ENCODE data around the gene NF1. TPM values are rescaled to one million over a fixed set of nuclear protein-coding genes. Genes with fewer than 3 reads are reported as not detected.

NF1 gene
- polyA plus RNA-seq, 1 of the 3 experiments (the other 2 are of a cell fraction) = 19.6 TPM

DNA sequence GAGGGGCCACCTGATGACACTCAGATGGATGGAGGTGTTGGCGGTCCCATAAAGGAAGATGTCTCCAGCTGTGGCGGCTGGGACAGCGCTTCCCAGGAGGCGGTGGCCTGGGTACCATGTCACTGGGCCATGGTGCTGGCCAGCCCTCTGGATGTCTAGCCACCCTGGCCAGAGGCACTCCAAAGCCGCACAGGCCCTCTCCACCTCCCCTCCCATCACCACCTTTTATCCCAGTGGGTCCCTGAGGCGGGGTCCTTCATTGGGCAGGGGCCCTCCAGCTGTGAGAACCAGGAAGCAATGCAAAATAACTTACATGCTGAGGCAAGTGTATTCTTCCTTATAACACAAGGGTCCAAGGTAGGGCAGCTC lies 319.8 kb downstream of the NF1 start (continued):
- TF ChIP-seq RCOR1 (IDR thresholded peaks at IDR 0.05; ENCODE audit: low read length) (no peak), MEF2A (IDR thresholded peaks at IDR 0.05; ENCODE audit: borderline replicate concordance, low read depth) (no peak), GABPA (IDR thresholded peaks at IDR 0.05; ENCODE audit: low read depth) (no peak), GATA2 (CRISPR knock-in tag; IDR thresholded peaks at IDR 0.05) (no peak)

DNA sequence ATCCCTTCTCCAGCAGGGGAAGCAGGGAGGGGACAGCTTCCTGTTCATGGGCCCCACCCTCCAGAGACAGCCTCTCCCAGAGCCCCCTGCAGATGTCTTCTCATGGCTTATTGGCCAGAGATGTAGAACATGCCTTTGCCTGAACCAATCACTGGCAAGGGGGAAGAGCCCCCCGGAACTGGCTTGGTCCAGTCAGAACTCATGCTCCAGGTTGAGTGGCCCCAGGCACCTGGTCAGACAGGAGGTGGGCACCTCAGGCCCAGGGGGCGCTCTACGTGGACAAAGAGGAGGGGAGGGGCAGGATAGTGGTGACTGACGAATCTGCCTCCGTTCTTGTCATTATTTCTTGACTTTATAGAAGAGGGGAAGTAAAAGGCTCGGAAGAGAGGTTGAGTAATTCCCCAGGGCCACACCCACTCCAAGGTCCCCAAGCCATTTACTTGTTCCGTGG lies 320.3 kb downstream of the NF1 start:
- no peak for TF ChIP-seq SMC3 (IDR thresholded peaks at IDR 0.05; ENCODE audit: low read depth, low read length)
- no peak for TF ChIP-seq RCOR1 (IDR thresholded peaks at IDR 0.05; ENCODE audit: low read length)
- TF ChIP-seq POLR2AphosphoS5 (IDR thresholded peaks at IDR 0.05; ENCODE audit: low read depth, low read length) = no peak
- TF ChIP-seq, protein P1, sequence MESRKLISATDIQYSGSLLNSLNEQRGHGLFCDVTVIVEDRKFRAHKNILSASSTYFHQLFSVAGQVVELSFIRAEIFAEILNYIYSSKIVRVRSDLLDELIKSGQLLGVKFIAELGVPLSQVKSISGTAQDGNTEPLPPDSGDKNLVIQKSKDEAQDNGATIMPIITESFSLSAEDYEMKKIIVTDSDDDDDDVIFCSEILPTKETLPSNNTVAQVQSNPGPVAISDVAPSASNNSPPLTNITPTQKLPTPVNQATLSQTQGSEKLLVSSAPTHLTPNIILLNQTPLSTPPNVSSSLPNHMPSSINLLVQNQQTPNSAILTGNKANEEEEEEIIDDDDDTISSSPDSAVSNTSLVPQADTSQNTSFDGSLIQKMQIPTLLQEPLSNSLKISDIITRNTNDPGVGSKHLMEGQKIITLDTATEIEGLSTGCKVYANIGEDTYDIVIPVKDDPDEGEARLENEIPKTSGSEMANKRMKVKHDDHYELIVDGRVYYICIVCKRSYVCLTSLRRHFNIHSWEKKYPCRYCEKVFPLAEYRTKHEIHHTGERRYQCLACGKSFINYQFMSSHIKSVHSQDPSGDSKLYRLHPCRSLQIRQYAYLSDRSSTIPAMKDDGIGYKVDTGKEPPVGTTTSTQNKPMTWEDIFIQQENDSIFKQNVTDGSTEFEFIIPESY (IDR thresholded peaks at IDR 0.05; ENCODE audit: borderline replicate concordance, low read depth) = no peak
- TF ChIP-seq NFIC (IDR thresholded peaks at IDR 0.05; ENCODE audit: borderline replicate concordance) = no peak
- TF ChIP-seq CHD2 (IDR thresholded peaks at IDR 0.05; ENCODE audit: low read length, partially characterized antibody) = no peak
- TF ChIP-seq, protein P2, sequence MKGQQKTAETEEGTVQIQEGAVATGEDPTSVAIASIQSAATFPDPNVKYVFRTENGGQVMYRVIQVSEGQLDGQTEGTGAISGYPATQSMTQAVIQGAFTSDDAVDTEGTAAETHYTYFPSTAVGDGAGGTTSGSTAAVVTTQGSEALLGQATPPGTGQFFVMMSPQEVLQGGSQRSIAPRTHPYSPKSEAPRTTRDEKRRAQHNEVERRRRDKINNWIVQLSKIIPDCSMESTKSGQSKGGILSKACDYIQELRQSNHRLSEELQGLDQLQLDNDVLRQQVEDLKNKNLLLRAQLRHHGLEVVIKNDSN (IDR thresholded peaks at IDR 0.05; ENCODE audit: borderline replicate concordance, low read depth) = no peak
- no peak for TF ChIP-seq GATA2 (CRISPR knock-in tag; IDR thresholded peaks at IDR 0.05)
- no peak for TF ChIP-seq GABPA (IDR thresholded peaks at IDR 0.05; ENCODE audit: low read depth)
- no peak for TF ChIP-seq RFX5 (IDR thresholded peaks at IDR 0.05; ENCODE audit: low read length)
- TF ChIP-seq RAD21 (IDR thresholded peaks at IDR 0.05; ENCODE audit: low read length) = no peak
- TF ChIP-seq, protein P3, sequence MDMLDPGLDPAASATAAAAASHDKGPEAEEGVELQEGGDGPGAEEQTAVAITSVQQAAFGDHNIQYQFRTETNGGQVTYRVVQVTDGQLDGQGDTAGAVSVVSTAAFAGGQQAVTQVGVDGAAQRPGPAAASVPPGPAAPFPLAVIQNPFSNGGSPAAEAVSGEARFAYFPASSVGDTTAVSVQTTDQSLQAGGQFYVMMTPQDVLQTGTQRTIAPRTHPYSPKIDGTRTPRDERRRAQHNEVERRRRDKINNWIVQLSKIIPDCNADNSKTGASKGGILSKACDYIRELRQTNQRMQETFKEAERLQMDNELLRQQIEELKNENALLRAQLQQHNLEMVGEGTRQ (IDR thresholded peaks at IDR 0.05; ENCODE audit: borderline replicate concordance, low read depth, low read length) = no peak
- TF ChIP-seq, protein P4, sequence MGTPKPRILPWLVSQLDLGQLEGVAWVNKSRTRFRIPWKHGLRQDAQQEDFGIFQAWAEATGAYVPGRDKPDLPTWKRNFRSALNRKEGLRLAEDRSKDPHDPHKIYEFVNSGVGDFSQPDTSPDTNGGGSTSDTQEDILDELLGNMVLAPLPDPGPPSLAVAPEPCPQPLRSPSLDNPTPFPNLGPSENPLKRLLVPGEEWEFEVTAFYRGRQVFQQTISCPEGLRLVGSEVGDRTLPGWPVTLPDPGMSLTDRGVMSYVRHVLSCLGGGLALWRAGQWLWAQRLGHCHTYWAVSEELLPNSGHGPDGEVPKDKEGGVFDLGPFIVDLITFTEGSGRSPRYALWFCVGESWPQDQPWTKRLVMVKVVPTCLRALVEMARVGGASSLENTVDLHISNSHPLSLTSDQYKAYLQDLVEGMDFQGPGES (IDR thresholded peaks at IDR 0.05; ENCODE audit: low read depth, low read length) = no peak
- TF ChIP-seq, protein P5, sequence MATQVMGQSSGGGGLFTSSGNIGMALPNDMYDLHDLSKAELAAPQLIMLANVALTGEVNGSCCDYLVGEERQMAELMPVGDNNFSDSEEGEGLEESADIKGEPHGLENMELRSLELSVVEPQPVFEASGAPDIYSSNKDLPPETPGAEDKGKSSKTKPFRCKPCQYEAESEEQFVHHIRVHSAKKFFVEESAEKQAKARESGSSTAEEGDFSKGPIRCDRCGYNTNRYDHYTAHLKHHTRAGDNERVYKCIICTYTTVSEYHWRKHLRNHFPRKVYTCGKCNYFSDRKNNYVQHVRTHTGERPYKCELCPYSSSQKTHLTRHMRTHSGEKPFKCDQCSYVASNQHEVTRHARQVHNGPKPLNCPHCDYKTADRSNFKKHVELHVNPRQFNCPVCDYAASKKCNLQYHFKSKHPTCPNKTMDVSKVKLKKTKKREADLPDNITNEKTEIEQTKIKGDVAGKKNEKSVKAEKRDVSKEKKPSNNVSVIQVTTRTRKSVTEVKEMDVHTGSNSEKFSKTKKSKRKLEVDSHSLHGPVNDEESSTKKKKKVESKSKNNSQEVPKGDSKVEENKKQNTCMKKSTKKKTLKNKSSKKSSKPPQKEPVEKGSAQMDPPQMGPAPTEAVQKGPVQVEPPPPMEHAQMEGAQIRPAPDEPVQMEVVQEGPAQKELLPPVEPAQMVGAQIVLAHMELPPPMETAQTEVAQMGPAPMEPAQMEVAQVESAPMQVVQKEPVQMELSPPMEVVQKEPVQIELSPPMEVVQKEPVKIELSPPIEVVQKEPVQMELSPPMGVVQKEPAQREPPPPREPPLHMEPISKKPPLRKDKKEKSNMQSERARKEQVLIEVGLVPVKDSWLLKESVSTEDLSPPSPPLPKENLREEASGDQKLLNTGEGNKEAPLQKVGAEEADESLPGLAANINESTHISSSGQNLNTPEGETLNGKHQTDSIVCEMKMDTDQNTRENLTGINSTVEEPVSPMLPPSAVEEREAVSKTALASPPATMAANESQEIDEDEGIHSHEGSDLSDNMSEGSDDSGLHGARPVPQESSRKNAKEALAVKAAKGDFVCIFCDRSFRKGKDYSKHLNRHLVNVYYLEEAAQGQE (IDR thresholded peaks at IDR 0.05; ENCODE audit: low read depth, low read length) = no peak
- no peak for TF ChIP-seq TCF12 (IDR thresholded peaks at IDR 0.05)
- no peak for TF ChIP-seq FOSL2 (IDR thresholded peaks at IDR 0.05; ENCODE audit: borderline replicate concordance, low read depth)
- H3K4me3 ChIP-seq (ENCODE audit: low read depth in 2 of 2, low read length in 1 of 2) = no peak overlapping the region
- DNase-seq = no peak
- H3K36me3 ChIP-seq (replicated peaks in 1 of 2; ENCODE audit: control insufficient read depth in 1 of 2, insufficient read depth in 2 of 2, low read length in 1 of 2) = no peaks in the 10 kb centered on the region
- no peaks in the 10 kb centered on the region for H3K9me2 ChIP-seq
- H3K4me1 ChIP-seq (ENCODE audit: control insufficient read depth in 1 of 2, insufficient read depth in 2 of 2, low read depth in 1 of 2, low read length in 1 of 2) = peaks cover 0 to 33% of the 10 kb centered on the region in 2 experiments; a peak in 1 of 4 replicates
- H3K9ac ChIP-seq = no peak overlapping the region
- H2AFZ ChIP-seq (ENCODE audit: low read depth) = no peak overlapping the region
- no peaks in the 10 kb centered on the region for H3K27me3 ChIP-seq (ENCODE audit: insufficient read depth)
- no peaks in the 10 kb centered on the region for H3K9me3 ChIP-seq
- no peaks in the 10 kb centered on the region for H3F3A ChIP-seq (replicated peaks; ENCODE audit: insufficient read depth)
- H3K79me2 ChIP-seq (ENCODE audit: insufficient read depth) = no peaks in the 10 kb centered on the region
- H3K27ac ChIP-seq (ENCODE audit: low read depth in 2 of 2, low read length in 1 of 2) = no peak overlapping the region
- ChIA-PET CTCF (interaction anchor here (1.2 to 6.2 kb wide), 4 partner anchors 10 to 103 kb away, joined by 4 to 29 read pairs (median 8); partner anchors contain the start of gene RAB11FIP4), POLR2A (no interaction called here)
- no peaks in the 10 kb centered on the region for H4K20me1 ChIP-seq (ENCODE audit: insufficient read depth)
- 81% methylated on average over 7 of the region's 7 CpGs for WGBS (ENCODE audit: low lambda C conversion rate)
- no peak overlapping the region for H3K4me2 ChIP-seq
